GM23248 (cell line): Measurements from ENCODE around the gene ARID3B. TPM values are rescaled to one million over a fixed set of nuclear protein-coding genes. Genes with fewer than 3 reads are reported as not detected.

Source experiments
- DNase-seq: peaks from one replicate; pipeline ENCODE4 v3.0.0-alpha.2; 2015
- H2AFZ ChIP-seq: fragments of 200-600 bp; sonication (generic); 2 replicates; pipeline ENCODE4 v1.6.1; 2016; ENCODE audit warnings: antibody characterized with exemption
- H3F3A ChIP-seq: fragments of 200-600 bp; sonication (generic); 2 replicates; pipeline ENCODE4 v1.6.1; 2016; ENCODE audit warnings: mild to moderate bottlenecking, antibody characterized with exemption, mixed run types; ENCODE audit not compliant: insufficient read depth
- H3K27ac ChIP-seq: fragments of 200-600 bp; sonication (generic); 2 replicates; pipeline ENCODE4 v1.5.1; 2016; ENCODE audit warnings: mild to moderate bottlenecking
- H3K27me3 ChIP-seq: fragments of 200-600 bp; sonication (generic); replicated peaks from 2 replicates; pipeline ENCODE4 v1.6.1; 2016; ENCODE audit warnings: mild to moderate bottlenecking; ENCODE audit not compliant: insufficient read depth
- H3K36me3 ChIP-seq: fragments of 200-600 bp; sonication (generic); 2 replicates; pipeline ENCODE4 v1.6.1; 2016; ENCODE audit warnings: low read depth, mild to moderate bottlenecking
- H3K4me1 ChIP-seq: fragments of 200-600 bp; sonication (generic); 2 replicates; pipeline ENCODE4 v1.6.1; 2016; ENCODE audit warnings: mild to moderate bottlenecking; ENCODE audit not compliant: insufficient read depth
- H3K4me2 ChIP-seq: fragments of 200-600 bp; sonication (generic); one replicate; pipeline ENCODE4 v1.6.1; 2016; ENCODE audit warnings: mild to moderate bottlenecking; ENCODE audit not compliant: unreplicated experiment
- H3K4me3 ChIP-seq: fragments of 200-600 bp; sonication (generic); 2 replicates; pipeline ENCODE4 v1.5.1; 2016; ENCODE audit warnings: mild to moderate bottlenecking
- H3K79me2 ChIP-seq: fragments of 200-600 bp; sonication (generic); 2 replicates; pipeline ENCODE4 v1.6.1; 2016; ENCODE audit warnings: mild to moderate bottlenecking; ENCODE audit not compliant: insufficient read depth
- H3K9ac ChIP-seq: fragments of 200-600 bp; sonication (generic); 2 replicates; pipeline ENCODE4 v1.6.1; 2016; ENCODE audit warnings: mild to moderate bottlenecking
- H3K9me2 ChIP-seq: fragments of 200-600 bp; sonication (generic); 2 replicates; pipeline ENCODE4 v1.6.1; 2016; ENCODE audit warnings: mixed run types, mild to moderate bottlenecking, moderate library complexity; ENCODE audit not compliant: insufficient read depth
- H3K9me3 ChIP-seq: fragments of 200-600 bp; sonication (generic); one replicate; pipeline ENCODE4 v1.6.1; 2017; ENCODE audit warnings: low read depth
- H4K20me1 ChIP-seq: fragments of 200-600 bp; sonication (generic); 2 replicates; pipeline ENCODE4 v1.6.0; 2016; ENCODE audit not compliant: insufficient read depth
- EZH2 ChIP-seq: fragments of 200-600 bp; sonication (generic); IDR thresholded peaks from 2 replicates; pipeline ENCODE4 v1.6.1; 2018; ENCODE audit warnings: antibody characterized with exemption, mild to moderate bottlenecking; ENCODE audit not compliant: insufficient read depth, poor library complexity, severe bottlenecking
- EZH2phosphoT487 ChIP-seq: fragments of 200-600 bp; sonication (generic); IDR thresholded peaks from 2 replicates; pipeline ENCODE4 v1.6.1; 2018; ENCODE audit warnings: antibody characterized with exemption, moderate library complexity, mild to moderate bottlenecking, low read depth; ENCODE audit not compliant: insufficient read depth
- whole genome bisulfite sequencing, 2 experiments: methylation state at CpG; one replicate each; pipeline ENCODE4 v1.1.6; 2015 to 2017; ENCODE audit warnings: low lambda C conversion rate in 2 of 2, low coverage in 1 of 2; ENCODE audit errors: missing lambda C conversion rate in 2 of 2; 5-methylcytosine and 5-hydroxymethylcytosine counted together
- in situ Hi-C: fragments of 300-500 bp; cut with MboI; formaldehyde crosslinking; loops from 2 replicates; pipeline ENCODE4 v1.15.0; 2020
- polyA plus RNA-seq: library from polyadenylated mRNA; unstranded; fragments of >200 nt; fragmentation: Nextera tagmentation; extraction: Ambion mirVana; gene quantifications from 2 replicates; pipeline ENCODE4 v1.2.1, GENCODE V29; 2016
- total RNA-seq: library from RNA; depleted of rRNA; stranded (reverse); fragments of >200 nt; shearing (Covaris generic); gene quantifications from 2 replicates; pipeline ENCODE4 v1.2.3, GENCODE V29; 2014

ARID3B gene
- total and polyA plus RNA-seq, 2 experiments from 2014 or later = 2.1 to 4.9 TPM

DNA sequence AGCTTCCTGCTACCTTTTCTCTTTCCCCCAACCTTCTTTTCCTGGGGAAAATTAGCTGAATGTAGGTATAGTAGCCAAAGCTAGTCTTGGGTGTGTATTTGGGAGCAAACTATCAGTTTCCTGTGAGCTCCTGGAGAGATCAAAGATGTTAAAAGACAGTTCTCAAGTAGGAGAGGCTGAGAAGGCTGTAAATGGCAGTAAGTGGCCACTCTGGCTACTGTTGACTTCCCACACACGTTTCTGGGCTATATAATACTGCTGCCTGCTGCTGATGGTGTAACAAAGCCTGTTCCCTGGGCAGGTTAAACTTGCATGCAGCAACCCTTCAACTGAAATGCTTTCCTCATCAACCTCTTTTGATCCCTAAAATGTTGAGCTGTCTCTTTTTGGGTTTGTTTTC lies 27.6 kb downstream of the ARID3B start:
- H4K20me1 ChIP-seq = no peaks in the 10 kb centered on the region
- no peaks in the 10 kb centered on the region for H3K9me2 ChIP-seq
- WGBS, 2 experiments = 28 to 40% methylated on average over 1 of the region's 1 CpG

DNA sequence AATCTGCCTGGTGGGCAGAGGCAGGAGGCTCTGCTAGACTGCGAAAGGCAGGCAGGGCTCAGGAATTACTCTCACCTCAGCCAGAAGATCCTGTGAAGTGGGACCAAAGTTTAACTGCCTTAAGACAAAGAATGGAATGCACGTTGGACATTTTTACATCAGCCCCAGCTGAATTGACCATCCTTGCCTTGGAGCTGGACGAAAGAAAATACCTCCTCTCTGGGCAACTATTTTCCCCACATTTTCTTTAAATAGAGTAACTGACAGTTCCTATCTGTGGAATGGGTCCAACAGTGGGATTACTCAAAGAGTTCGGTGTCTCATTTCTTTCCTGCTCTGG lies 28.7 kb downstream of the ARID3B start:
- Histone ChIP-seq H3K27me3 (no peaks in the 10 kb centered on the region), H3K79me2 (peaks cover 15% of the 10 kb centered on the region; the same call in 1 of the 2 replicates), H3K9me3 (no peaks in the 10 kb centered on the region), H3K9me2 (no peaks in the 10 kb centered on the region), H3K9ac (no peak overlapping the region), H3F3A (peaks cover 21% of the 10 kb centered on the region), H3K4me1 (peaks cover 22% of the 10 kb centered on the region), H4K20me1 (no peaks in the 10 kb centered on the region), H3K27ac (no peak overlapping the region), H3K4me2 (no peak overlapping the region), H3K36me3 (no peaks in the 10 kb centered on the region), H3K4me3 (no peak overlapping the region), H2AFZ (no peak overlapping the region)
- TF ChIP-seq EZH2phosphoT487 = no peak
- TF ChIP-seq EZH2 = no peak
- 74 to 75% methylated on average over 4 of the region's 4 CpGs for WGBS, 2 experiments
- no peak for DNase-seq
- in situ Hi-C loops = no loop called here

More for the DNA sequence above, 27.6 kb downstream of the ARID3B start:
- Histone ChIP-seq H3K27ac (no peak overlapping the region), H3K27me3 (no peaks in the 10 kb centered on the region), H3K4me1 (peaks cover 19% of the 10 kb centered on the region), H3K4me2 (no peak overlapping the region), H3K36me3 (no peaks in the 10 kb centered on the region), H2AFZ (no peak overlapping the region), H3F3A (peaks cover 21% of the 10 kb centered on the region), H3K9ac (no peak overlapping the region), H3K4me3 (no peak overlapping the region), H3K9me3 (no peaks in the 10 kb centered on the region), H3K79me2 (peaks cover 25% of the 10 kb centered on the region; the same call in 1 of the 2 replicates)
- in situ Hi-C loops = no loop called here
- no peak for DNase-seq
- TF ChIP-seq EZH2phosphoT487 (no peak), EZH2 (no peak)

DNA sequence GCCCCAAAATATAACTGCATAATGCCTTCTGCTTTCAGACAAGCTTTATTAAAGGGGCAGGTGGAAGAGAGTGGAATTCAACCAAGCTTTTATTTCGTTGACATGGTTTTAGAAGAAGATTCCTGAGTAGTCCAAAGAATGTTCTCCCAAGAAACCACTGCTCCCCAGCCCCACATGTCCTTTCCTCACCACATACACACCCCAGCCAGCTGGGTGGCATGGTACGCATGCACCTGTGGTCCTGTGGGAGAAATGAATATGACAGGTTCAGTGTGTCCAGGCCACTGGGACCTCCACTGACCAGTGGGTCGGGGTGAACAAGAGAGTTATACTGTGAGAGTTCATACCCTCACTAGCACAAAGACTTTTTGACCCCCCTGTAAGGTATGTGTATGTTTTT lies 30.2 kb downstream of the ARID3B start:
- TF ChIP-seq EZH2 (no peak), EZH2phosphoT487 (no peak)
- Histone ChIP-seq H3F3A (peaks cover 21% of the 10 kb centered on the region), H3K9ac (no peak overlapping the region), H3K79me2 (peaks cover 3% of the 10 kb centered on the region; the same call in 1 of the 2 replicates), H2AFZ (no peak overlapping the region), H3K9me3 (no peaks in the 10 kb centered on the region), H3K27ac (no peak overlapping the region), H3K27me3 (no peaks in the 10 kb centered on the region), H3K36me3 (no peaks in the 10 kb centered on the region), H3K9me2 (no peaks in the 10 kb centered on the region), H4K20me1 (no peaks in the 10 kb centered on the region), H3K4me2 (peak overlapping the region; percentile 28), H3K4me3 (no peak overlapping the region), H3K4me1 (peaks cover 22% of the 10 kb centered on the region)
- in situ Hi-C loops = no loop called here
- no peak for DNase-seq
- 93% methylated on average over 3 of the region's 3 CpGs for WGBS, 2 experiments

DNA sequence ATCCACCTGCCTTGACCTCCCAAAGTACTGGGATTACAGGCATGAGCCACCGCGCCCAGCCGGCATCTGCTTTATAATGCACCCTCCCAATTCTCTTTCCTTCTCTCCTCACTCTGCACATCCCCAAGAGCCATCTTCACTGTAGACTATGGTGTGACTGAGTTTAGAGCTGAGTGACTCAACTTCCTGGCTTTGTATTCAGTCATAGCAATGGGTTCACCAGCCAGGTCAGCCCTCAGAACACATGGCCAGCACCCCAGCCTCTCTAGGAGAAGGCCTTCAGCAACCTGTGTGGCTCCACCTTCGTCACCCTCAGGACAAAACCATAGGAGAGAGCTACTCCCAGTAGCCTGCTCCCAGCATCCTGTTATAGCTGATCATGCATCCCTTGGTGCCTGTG lies 33.0 kb downstream of the ARID3B start:
- H3K27me3 ChIP-seq = no peaks in the 10 kb centered on the region
- no peak overlapping the region for H3K9ac ChIP-seq
- no peaks in the 10 kb centered on the region for H3K79me2 ChIP-seq
- no peaks in the 10 kb centered on the region for H3K9me2 ChIP-seq
- no peak overlapping the region for H3K4me2 ChIP-seq
- no peaks in the 10 kb centered on the region for H4K20me1 ChIP-seq
- no peaks in the 10 kb centered on the region for H3K36me3 ChIP-seq
- no peaks in the 10 kb centered on the region for H3K9me3 ChIP-seq
- no peak overlapping the region for H3K4me3 ChIP-seq
- peak; percentile 58 for DNase-seq
- no peak overlapping the region for H2AFZ ChIP-seq
- in situ Hi-C loops = no loop called here
- peaks cover 21% of the 10 kb centered on the region for H3F3A ChIP-seq
- H3K4me1 ChIP-seq = peaks cover 22% of the 10 kb centered on the region
- TF ChIP-seq EZH2 = no peak
- TF ChIP-seq EZH2phosphoT487 = no peak
- H3K27ac ChIP-seq = no peak overlapping the region
- WGBS, 2 experiments = 94 to 97% methylated on average over 4 of the region's 4 CpGs

DNA sequence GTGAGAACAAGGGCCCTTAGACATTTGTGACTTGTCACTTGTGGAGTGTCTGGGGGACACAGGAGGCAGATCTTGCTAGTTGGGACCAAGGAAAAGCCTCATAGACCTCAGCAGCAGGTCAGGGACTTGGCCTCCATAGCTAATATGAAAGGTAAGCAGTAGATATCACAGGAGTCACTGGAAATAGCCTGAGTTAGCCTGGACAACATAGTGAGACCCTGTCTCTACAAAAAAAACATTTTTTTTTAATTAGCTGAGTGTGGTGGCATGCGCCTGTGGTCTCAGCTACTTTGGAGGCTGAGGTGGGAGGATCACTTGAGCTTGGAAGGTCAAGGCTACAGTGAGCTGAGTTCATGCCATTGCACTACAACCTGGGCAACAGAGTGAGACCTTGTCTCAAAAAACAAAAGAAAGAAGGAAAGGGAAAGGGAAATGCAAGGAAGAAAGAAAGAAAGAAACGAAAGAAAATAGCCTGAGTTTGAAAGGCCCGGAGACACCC lies 37.5 kb downstream of the ARID3B start:
- no peak overlapping the region for H3K4me3 ChIP-seq
- H2AFZ ChIP-seq = no peak overlapping the region
- no peaks in the 10 kb centered on the region for H3K9me3 ChIP-seq
- H3K9me2 ChIP-seq = no peaks in the 10 kb centered on the region
- no peaks in the 10 kb centered on the region for H3K79me2 ChIP-seq
- no peak overlapping the region for H3K9ac ChIP-seq
- TF ChIP-seq EZH2 = no peak
- no peak for TF ChIP-seq EZH2phosphoT487
- H4K20me1 ChIP-seq = no peaks in the 10 kb centered on the region
- no peak overlapping the region for H3K27ac ChIP-seq
- in situ Hi-C loops = no loop called here
- no peak overlapping the region for H3K4me2 ChIP-seq
- 98% methylated on average over 3 of the region's 3 CpGs for WGBS, 2 experiments
- DNase-seq = no peak
- H3K36me3 ChIP-seq = no peaks in the 10 kb centered on the region
- peaks cover 4% of the 10 kb centered on the region; the same call in 1 of the 2 replicates for H3K4me1 ChIP-seq
- H3F3A ChIP-seq = no peaks in the 10 kb centered on the region
- H3K27me3 ChIP-seq = no peaks in the 10 kb centered on the region
